Cardiac septum (tissue), 1 donor: ENCODE results near the gene NPAP1. TPM values are rescaled to one million over a fixed set of nuclear protein-coding genes. Genes with fewer than 3 reads are reported as not detected.
"Not testable (repeated sequence)": the region's sequence is repeated elsewhere in the genome, so short reads cannot be mapped to it uniquely, and the experiment has no call there.

Experiments used
- DNase-seq: peaks from one replicate; pipeline ENCODE4 v3.0.0-alpha.2; 2020; ENCODE audit warnings: low spot score
- intact Hi-C: fragments of 100-400 bp; cut with DNase I; formaldehyde crosslinking; loops from one replicate; pipeline ENCODE4 v1.14.0; 2022
- long read RNA-seq: library from polyadenylated mRNA; unstranded; transcript quantifications from one replicate; pipeline ENCODE4 v2.0.0, GENCODE V29; 2021
- total RNA-seq: library from RNA; stranded (reverse); fragmentation: NEBNext Ultra II Directional; extraction: Animal tissue kit (Norgen Biotek cat#: 25700); gene quantifications from one replicate; pipeline ENCODE4 v1.2.1, GENCODE V29; 2021
- donor health status: DM: no; HTN: no; CAD: no.

Gene NPAP1
- total RNA-seq, result not detected
- long read RNA-seq, result 0 reads

- DNase-seq, result no peak
- intact Hi-C loops, result no loop called here
Observed at GRCh38 chr15:24675332-24676144, at the start of gene NPAP1. TSS of gene NPAP1 (plus strand) at chr15:24675775. CDS start at chr15:24675868, 93 bp downstream.

DNA sequence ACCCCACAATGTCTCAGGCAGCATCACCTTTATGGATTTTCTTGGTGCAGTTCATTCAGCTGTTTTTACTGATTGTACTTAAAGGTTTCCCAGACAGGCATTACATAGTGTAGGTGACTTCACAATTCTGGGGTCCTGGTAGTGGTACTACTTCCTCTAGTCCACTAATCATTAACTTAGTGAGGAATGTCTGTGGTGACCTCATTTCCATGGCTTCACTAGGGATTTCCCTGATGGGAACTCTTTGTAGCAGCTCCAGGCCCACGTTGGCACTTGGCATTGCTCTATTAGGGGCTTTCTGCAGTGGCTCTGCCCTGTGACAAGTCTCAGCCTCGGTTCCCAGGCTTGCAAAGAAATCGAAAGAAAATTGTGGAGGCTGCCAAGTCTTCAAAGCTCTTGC, 48.1 kb upstream of the NPAP1 start:
- intact Hi-C loops, result no loop called here
- no peak for DNase-seq

- no peak for DNase-seq
- intact Hi-C loops, result no loop called here
Observed at GRCh38 chr15:24633082-24633481, 42.5 kb upstream of the NPAP1 start.

GRCh38 chr15:24639412-24639811, 36.2 kb upstream of the NPAP1 start:
- intact Hi-C loops, result not testable (repeated sequence)

GRCh38 chr15:24645627-24646026, 29.9 kb upstream of the NPAP1 start:
- DNase-seq, result no peak

More at GRCh38 chr15:24639412-24639811, 36.2 kb upstream of the NPAP1 start:
- DNase-seq, result not testable (repeated sequence)

GRCh38 chr15:24659622-24660021, 16.0 kb upstream of the NPAP1 start:
- DNase-seq, result no peak
- intact Hi-C loops, result no loop called here

More at GRCh38 chr15:24645627-24646026, 29.9 kb upstream of the NPAP1 start:
- intact Hi-C loops, result loop anchor here (2.0 kb wide), 1 partner anchor 21 kb away; no protein-coding TSS in a partner anchor

GRCh38 chr15:24662991-24663390, 12.6 kb upstream of the NPAP1 start:
- intact Hi-C loops, result no loop called here

DNA sequence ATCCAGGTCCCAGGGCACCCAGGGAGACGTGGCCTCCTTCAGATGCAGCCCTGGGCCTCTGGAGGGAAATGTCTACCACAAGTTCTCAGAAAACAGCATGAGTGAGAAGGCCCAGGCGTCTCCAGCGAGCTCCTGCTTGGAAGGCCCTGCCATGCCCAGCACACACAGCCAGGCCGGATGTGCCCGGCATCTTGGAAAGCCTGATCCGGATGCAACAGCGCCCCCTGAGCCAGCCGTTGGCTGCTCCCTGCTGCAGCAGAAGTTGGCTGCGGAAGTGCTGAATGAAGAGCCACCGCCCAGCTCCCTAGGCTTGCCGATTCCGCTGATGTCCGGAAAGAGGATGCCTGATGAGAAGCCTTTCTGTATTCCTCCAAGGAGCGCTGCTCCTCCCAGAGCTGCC, 856 bp downstream of the NPAP1 start:
- intact Hi-C loops, result no loop called here

More at GRCh38 chr15:24662991-24663390, 12.6 kb upstream of the NPAP1 start:
- DNase-seq, result no peak

DNA sequence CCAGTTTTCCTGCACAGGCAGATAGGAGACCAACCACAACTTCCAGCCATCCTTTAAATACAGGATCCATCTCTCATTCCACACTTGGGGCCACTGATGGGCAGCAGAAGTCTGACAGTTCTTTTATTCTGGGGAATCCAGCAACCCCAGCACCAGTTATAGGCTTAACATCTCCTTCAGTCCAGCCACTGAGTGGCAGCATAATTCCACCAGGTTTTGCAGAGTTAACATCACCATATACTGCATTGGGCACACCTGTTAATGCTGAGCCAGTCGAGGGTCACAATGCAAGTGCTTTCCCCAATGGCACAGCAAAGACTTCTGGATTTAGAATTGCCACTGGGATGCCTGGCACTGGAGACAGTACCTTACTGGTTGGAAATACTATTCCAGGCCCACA, 2.9 kb downstream of the NPAP1 start:
- intact Hi-C loops, result no loop called here
- DNase-seq, result no peak

More for the DNA sequence above, 856 bp downstream of the NPAP1 start:
- DNase-seq, result no peak

GRCh38 chr15:24682002-24682401, 6.4 kb downstream of the NPAP1 start:
- no peak for DNase-seq
- intact Hi-C loops, result no loop called here

DNA sequence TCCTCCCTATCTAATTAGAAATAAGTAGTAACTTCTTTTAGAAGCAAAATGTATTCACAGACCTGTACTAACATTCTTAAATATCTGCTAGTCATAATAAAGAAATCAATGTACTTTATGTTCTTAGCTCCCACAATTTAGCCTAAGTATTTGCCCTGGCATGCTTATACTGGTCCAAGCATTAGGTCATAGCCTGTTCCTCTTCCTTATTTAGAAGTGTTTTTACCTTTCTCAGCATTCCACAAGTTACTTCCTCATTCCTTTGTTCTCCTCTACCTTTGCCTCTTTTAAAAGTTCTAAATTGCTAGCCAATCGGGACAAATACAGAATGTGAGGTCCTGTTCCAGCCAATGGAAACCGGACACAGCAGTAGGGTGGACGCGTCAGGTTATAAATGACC, 7.3 kb downstream of the NPAP1 start:
- DNase-seq, intact Hi-C loops: not testable (repeated sequence)

- no peak for DNase-seq
- intact Hi-C loops, result no loop called here
Observed at GRCh38 chr15:24683736-24684135, 8.2 kb downstream of the NPAP1 start.

DNA sequence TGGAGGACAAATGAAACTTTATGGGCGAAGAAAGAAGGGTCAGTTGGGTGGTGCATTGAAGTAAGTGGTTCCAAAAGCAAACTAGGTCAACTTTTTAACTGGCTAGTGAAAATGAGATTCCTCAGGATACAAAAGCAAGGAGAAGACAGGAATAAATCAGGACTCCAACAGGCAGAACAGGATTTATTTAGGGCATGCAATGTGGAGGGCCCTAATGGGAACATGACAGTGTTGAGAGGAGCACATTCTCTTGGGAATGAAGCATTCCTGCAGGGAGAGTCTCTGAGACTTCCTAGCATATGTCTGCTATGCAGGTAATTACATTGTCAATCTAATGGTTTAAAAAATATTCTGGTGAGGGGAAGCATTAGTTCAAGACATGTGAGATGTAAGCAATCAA, 8.7 kb downstream of the NPAP1 start:
- no peak for DNase-seq
- intact Hi-C loops, result no loop called here

DNA sequence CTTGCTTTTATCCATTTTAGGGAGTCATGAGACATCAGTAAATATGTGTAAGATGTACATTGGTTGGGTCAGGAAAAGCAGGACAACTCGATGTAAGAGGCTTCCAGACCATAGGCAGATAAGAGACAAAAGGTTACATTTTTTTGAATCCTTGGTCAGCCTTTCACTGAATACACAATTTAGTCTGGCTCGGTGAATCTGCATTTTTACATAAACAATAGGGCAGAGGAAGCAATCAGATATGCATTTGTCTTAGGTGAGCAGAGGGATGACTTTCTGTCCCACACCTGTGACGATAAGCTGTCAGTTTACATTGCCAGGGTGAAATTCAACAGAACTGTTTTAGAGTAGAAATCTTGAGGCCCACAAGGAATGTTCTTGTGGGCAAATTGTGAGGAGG, 20.6 kb downstream of the NPAP1 start:
- intact Hi-C loops, result no loop called here
- no peak for DNase-seq

- no peak for DNase-seq
- intact Hi-C loops, result no loop called here
Observed at GRCh38 chr15:24696842-24697241, 21.3 kb downstream of the NPAP1 start.

GRCh38 chr15:24718289-24719082, 42.9 kb downstream of the NPAP1 start:
- intact Hi-C loops, result no loop called here
- no peak for DNase-seq

GRCh38 chr15:24729760-24730159, 54.2 kb downstream of the NPAP1 start:
- no peak for DNase-seq
- intact Hi-C loops, result no loop called here
